Endodermal cell (in vitro differentiated cells): ENCODE data around the gene ARSK. TPM values are rescaled to one million over a fixed set of nuclear protein-coding genes. Genes with fewer than 3 reads are reported as not detected.

ENCODE experiments used
- DNase-seq: peaks from one replicate; pipeline ENCODE4 v3.0.0-alpha.2; 2017
- H3K27ac ChIP-seq: 2 replicates; pipeline ENCODE4 v1.5.1; 2013; ENCODE audit warnings: mild to moderate bottlenecking, low read depth, low read length, moderate library complexity
- H3K27me3 ChIP-seq: 2 replicates; pipeline ENCODE4 v1.6.1; 2013; ENCODE audit warnings: mild to moderate bottlenecking, low read length, moderate library complexity; ENCODE audit not compliant: insufficient read depth, control insufficient read depth, poor library complexity, severe bottlenecking
- H3K36me3 ChIP-seq: 2 replicates; pipeline ENCODE4 v1.7.0; 2013; ENCODE audit warnings: mild to moderate bottlenecking, low read length, moderate library complexity; ENCODE audit not compliant: control insufficient read depth, insufficient read depth
- H3K4me1 ChIP-seq: one replicate; pipeline ENCODE4 v1.7.0; 2013; ENCODE audit warnings: low read length; ENCODE audit not compliant: control insufficient read depth, insufficient read depth
- H3K4me3 ChIP-seq: 2 replicates; pipeline ENCODE4 v1.5.1; 2013; ENCODE audit warnings: mild to moderate bottlenecking, low read length, moderate library complexity
- H3K9ac ChIP-seq: 2 replicates; pipeline ENCODE4 v1.6.1; 2013; ENCODE audit warnings: mild to moderate bottlenecking, low read length, moderate library complexity; ENCODE audit not compliant: poor library complexity, severe bottlenecking; ENCODE audit errors: extremely low read depth
- H3K9me3 ChIP-seq: 2 replicates; pipeline ENCODE4 v1.6.1; 2013; ENCODE audit warnings: mild to moderate bottlenecking, low read length, moderate library complexity; ENCODE audit not compliant: control insufficient read depth
- H3K27ac Mint-ChIP-seq: 2 replicates; pipeline ENCODE4 v1.8.0; 2020; ENCODE audit warnings: mixed read lengths
- H3K27me3 Mint-ChIP-seq: 2 replicates; pipeline ENCODE4 v1.8.0; 2021; ENCODE audit warnings: mild to moderate bottlenecking, mixed read lengths; ENCODE audit not compliant: insufficient read depth
- H3K36me3 Mint-ChIP-seq: 2 replicates; pipeline ENCODE4 v1.8.0; 2020; ENCODE audit warnings: low read depth, mixed read lengths
- H3K4me1 Mint-ChIP-seq: 2 replicates; pipeline ENCODE4 v1.8.0; 2020; ENCODE audit warnings: mixed read lengths
- H3K4me3 Mint-ChIP-seq: 2 replicates; pipeline ENCODE4 v1.8.0; 2020; ENCODE audit warnings: mild to moderate bottlenecking, moderate library complexity, mixed read lengths
- H3K9me3 Mint-ChIP-seq: 2 replicates; pipeline ENCODE4 v1.8.0; 2020; ENCODE audit warnings: mild to moderate bottlenecking, mixed read lengths
- WGBS, 2 experiments: methylation state at CpG; one replicate each; pipeline versions ENCODE4 v1.1.5 to v1.1.7; 2013; ENCODE audit warnings: missing lambda C conversion rate in 2 of 2, mixed read lengths in 1 of 2; ENCODE audit not compliant: insufficient coverage in 1 of 2, insufficient read length in 1 of 2; 5-methylcytosine and 5-hydroxymethylcytosine counted together
- total RNA-seq, 2 donors: library from RNA; stranded (reverse); fragmentation: NEBNext Ultra II Directional in 1 of 2; extraction: Animal tissue kit (Norgen Biotek cat#: 25700) in 1 of 2; gene quantifications; 2 replicates in 1 of 2; 3 replicates in 1 of 2; pipeline ENCODE4 v1.2.1, GENCODE V29; 2021
- TF ChIP-seq, protein P1 (sequence below): fragments of 200-600 bp; sonication (generic); conservative IDR thresholded peaks from 2 replicates; pipeline ENCODE4 v1.5.0; 2021; ENCODE audit warnings: antibody characterized with exemption, mild to moderate bottlenecking

ARSK gene
- total RNA-seq, 2 donors from 2014 or later: 11.7 to 13.5 TPM

DNA sequence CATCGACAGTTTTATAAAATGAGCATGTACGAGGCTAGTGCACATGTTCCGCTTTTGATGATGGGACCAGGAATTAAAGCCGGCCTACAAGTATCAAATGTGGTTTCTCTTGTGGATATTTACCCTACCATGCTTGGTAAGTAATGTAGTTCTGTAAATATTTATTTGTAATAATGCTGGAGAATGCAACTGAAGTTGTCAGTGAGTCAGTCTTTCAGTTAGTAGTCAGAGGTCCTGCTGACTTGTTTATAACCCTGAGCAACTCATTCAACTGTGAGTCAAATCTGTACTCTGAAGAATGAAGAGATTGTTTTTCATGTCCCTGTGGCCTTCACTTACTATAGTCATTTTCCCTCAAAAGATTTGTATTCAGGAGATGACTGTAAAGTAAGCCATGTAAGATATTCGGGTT is 36.6 kb downstream of the ARSK start:
- H3K27me3 ChIP-seq: no peaks in the 10 kb centered on the region
- 89 to 97% methylated on average over 4 to 5 of the region's 5 CpGs for WGBS, 2 experiments
- H3K4me1 ChIP-seq: no peaks in the 10 kb centered on the region
- Mint-ChIP-seq H3K9me3 (no peaks in the 10 kb centered on the region), H3K4me3 (no peak overlapping the region), H3K36me3 (peaks cover 13% of the 10 kb centered on the region), H3K4me1 (peaks cover 4% of the 10 kb centered on the region), H3K27me3 (no peaks in the 10 kb centered on the region), H3K27ac (no peak overlapping the region)
- H3K4me3 ChIP-seq: no peak overlapping the region
- H3K9ac ChIP-seq: no peak overlapping the region
- H3K27ac ChIP-seq: no peak overlapping the region
- no peaks in the 10 kb centered on the region for H3K36me3 ChIP-seq
- no peak for DNase-seq
- no peaks in the 10 kb centered on the region for H3K9me3 ChIP-seq
- TF ChIP-seq, protein P1, sequence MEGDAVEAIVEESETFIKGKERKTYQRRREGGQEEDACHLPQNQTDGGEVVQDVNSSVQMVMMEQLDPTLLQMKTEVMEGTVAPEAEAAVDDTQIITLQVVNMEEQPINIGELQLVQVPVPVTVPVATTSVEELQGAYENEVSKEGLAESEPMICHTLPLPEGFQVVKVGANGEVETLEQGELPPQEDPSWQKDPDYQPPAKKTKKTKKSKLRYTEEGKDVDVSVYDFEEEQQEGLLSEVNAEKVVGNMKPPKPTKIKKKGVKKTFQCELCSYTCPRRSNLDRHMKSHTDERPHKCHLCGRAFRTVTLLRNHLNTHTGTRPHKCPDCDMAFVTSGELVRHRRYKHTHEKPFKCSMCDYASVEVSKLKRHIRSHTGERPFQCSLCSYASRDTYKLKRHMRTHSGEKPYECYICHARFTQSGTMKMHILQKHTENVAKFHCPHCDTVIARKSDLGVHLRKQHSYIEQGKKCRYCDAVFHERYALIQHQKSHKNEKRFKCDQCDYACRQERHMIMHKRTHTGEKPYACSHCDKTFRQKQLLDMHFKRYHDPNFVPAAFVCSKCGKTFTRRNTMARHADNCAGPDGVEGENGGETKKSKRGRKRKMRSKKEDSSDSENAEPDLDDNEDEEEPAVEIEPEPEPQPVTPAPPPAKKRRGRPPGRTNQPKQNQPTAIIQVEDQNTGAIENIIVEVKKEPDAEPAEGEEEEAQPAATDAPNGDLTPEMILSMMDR: no peak

DNA sequence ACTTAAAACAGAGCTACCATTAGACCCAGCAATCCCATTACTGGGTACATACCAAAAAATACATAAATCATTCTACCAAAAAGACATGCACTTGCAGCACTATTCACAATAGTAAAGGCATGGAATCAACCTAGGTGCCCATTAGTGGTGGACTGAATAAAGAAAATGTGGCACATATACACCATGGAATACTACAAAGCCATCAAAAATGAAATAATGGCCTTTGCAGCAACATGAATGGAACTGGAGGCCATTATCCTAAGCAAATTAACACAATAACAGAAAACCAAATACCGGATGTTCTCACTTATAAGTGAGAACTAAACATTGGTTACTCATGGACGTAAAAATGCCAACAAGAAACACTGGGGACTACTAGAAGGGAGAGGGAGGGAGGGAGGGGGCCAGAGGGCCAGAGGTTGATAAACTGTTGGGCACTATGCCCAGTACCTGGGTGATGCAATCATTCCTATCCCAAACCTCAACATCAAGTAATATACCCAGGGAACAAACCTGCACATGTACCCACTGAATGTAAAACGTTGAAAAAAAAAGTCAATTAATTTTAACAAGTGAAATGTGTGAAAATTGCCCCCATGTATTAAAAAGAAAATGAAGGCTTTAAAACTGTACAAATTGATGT is 40.5 kb downstream of the ARSK start:
- no peak overlapping the region for H3K4me3 Mint-ChIP-seq
- TF ChIP-seq, protein P1: no peak
- no peak overlapping the region for H3K27ac Mint-ChIP-seq
- peaks cover 10% of the 10 kb centered on the region for H3K36me3 Mint-ChIP-seq
- H3K27me3 ChIP-seq: no peaks in the 10 kb centered on the region
- no peaks in the 10 kb centered on the region for H3K27me3 Mint-ChIP-seq
- no peaks in the 10 kb centered on the region for H3K9me3 ChIP-seq
- no peak overlapping the region for H3K4me3 ChIP-seq
- no peak overlapping the region for H3K27ac ChIP-seq
- H3K9ac ChIP-seq: no peak overlapping the region
- 88 to 100% methylated on average over 1 to 3 of the region's 3 CpGs for WGBS, 2 experiments
- H3K9me3 Mint-ChIP-seq: no peaks in the 10 kb centered on the region
- DNase-seq: no peak
- peaks cover 4% of the 10 kb centered on the region for H3K4me1 Mint-ChIP-seq
- no peaks in the 10 kb centered on the region for H3K4me1 ChIP-seq
- no peaks in the 10 kb centered on the region for H3K36me3 ChIP-seq

DNA sequence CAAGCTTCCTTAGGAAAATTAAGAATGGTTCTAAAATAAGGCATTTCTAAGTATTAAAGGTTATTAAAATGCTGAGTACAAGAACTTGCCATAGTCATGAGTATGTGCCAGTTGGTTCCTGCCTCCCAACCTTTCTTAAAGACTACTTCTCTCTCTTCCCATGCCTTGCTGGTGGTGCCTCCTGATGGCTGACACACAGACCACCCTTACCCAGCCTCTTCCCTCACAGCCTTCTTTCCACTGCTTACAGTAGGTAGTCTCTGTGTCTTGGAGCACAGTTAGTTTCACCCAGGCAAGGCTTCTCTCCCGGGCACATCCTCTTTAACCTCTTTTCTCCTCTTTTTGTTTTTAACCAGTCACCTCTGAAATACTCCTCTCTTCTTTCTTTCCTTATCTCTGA is 44.4 kb downstream of the ARSK start:
- Histone ChIP-seq H3K9ac (no peak overlapping the region), H3K27me3 (no peaks in the 10 kb centered on the region), H3K27ac (no peak overlapping the region), H3K36me3 (no peaks in the 10 kb centered on the region), H3K4me3 (no peak overlapping the region), H3K9me3 (no peaks in the 10 kb centered on the region), H3K4me1 (no peaks in the 10 kb centered on the region)
- no peak for DNase-seq
- H3K4me3 Mint-ChIP-seq: no peak overlapping the region
- no peaks in the 10 kb centered on the region for H3K9me3 Mint-ChIP-seq
- no peak overlapping the region for H3K27ac Mint-ChIP-seq
- no peaks in the 10 kb centered on the region for H3K4me1 Mint-ChIP-seq
- H3K36me3 Mint-ChIP-seq: peaks cover 9% of the 10 kb centered on the region
- H3K27me3 Mint-ChIP-seq: no peaks in the 10 kb centered on the region
- 80 to 100% methylated on average over 1 of the region's 1 CpG for WGBS, 2 experiments
- TF ChIP-seq, protein P1: peak; percentile 46
